GM18861 (cell line): ENCODE results near the gene PACRG.

ENCODE experiments used
- ATAC-seq: cut with Tn5 transposase; IDR thresholded peaks from one replicate; pipeline ENCODE4 v1.9.1; 2021; ENCODE audit not compliant: unreplicated experiment

PACRG gene

DNA sequence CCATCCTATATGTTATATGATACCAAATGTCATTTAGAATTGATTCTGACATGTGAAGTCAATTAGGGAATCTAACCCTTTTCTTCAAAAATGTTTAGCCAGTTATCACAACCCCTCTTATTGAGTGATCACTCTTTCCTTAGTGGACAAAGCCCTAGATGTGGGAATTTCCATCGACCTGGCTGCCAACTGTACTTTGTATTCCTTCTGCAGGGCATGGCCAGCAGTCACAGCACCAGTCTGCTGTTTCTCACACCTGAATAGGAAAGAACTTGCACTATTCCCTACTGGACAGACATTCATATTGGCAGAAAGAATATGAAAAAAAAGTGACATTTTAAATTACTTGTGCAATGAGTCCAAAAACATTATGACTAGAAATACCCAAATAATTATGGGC lies 271.0 kb downstream of the PACRG start:
- ATAC-seq: no peak

- no peak for ATAC-seq
Observed at GRCh38 chr6:162999575-163000285, 272.0 kb downstream of the PACRG start.

DNA sequence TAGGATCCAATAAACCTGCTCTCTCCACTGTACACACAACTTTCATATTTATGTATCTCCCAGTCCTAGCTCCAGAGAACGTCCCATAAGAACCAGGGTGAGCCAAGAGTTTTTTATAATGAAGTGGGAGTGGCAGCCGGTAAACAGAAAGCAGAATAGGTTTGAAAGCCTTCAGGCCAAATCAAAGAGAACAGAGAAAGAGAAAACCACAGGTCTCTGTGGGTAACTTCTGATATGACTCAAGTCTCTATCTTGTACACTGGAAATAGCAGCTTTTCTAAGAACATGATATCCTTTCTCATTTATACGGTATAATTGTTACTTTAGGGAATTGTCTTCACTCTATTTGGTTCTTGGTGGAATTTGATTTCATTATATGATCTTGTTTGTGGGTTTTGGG lies 273.6 kb downstream of the PACRG start:
- peak; percentile 99 for ATAC-seq

DNA sequence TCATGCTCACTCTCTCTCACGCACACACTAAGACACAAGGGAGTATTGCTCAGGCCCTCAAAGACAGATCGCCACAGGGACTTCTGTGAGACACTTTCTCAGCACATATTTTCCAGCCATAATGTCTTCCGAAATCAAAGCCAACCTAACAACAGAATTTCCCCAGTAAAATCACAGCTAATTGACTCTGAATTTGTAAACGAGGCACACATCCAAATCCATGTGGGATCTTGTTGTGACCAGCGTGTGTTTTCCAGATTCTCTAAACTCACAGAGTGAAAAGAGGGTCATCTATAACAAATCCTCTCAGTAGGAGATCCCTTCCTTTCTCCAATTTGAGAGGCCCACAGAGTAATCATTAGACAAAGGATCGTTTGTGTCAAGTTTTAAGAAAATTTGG lies 280.4 kb downstream of the PACRG start:
- ATAC-seq: no peak

- no peak for ATAC-seq
Observed at GRCh38 chr6:163008626-163009025, 280.9 kb downstream of the PACRG start.

- no peak for ATAC-seq
Observed at GRCh38 chr6:163010145-163010544, 282.4 kb downstream of the PACRG start.

- no peak for ATAC-seq
Observed at GRCh38 chr6:163014736-163015135, 287.0 kb downstream of the PACRG start.

DNA sequence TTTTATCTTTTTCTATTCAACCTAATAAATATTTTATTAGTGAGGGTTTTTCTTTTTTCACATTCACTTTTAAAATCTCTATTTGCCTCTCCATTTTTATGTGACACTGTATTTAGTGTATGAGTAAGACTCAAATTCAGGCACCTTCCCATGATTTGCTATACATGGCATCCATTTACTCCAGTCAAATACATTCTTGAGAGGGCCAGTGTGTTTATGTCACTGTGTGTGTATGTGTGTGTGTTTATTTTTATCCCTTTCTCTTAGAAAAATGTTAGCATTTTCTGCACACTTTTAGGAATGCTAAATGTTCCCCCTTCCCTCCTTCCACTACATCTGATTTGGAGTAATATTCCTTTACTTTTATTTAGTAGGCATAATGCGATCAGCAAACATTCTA lies 290.0 kb downstream of the PACRG start:
- ATAC-seq: no peak

DNA sequence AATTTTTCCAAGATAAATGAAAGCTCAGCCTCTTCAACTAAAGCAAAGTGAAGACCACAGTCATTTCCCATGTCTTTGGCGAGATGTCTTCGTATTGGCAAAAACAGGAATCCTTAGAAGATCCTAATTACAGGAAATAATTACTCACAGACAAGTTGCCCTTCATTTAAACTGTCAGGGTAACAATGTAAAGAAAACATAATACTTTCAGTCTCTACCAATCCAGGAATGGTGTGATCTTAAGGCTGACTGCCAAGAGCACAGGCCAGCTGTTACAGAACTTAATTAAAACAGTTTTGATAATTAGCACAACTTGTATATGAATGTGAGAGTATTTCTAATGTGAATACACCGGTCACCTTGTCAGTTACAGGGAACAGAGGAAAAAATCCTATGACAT lies 292.2 kb downstream of the PACRG start:
- ATAC-seq: no peak

DNA sequence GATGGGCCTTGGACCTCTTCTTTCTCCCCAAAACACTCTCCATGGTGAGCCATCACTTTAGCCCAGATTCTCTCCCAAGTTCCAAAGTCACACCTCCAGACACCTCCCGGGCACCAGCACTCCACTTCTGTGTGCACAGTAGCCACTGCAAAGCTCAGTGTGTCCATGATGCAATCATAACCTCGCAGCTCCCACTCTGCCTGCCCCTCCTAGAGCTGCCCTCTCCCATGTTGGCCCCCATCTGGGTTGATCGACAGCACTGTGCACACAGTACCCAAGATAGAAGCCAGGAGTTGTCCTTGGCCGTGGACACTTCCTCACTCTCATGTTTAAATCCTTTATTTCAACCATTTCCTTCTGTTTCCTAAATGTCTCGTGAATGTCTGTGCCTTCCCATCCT lies 293.3 kb downstream of the PACRG start:
- ATAC-seq: no peak

DNA sequence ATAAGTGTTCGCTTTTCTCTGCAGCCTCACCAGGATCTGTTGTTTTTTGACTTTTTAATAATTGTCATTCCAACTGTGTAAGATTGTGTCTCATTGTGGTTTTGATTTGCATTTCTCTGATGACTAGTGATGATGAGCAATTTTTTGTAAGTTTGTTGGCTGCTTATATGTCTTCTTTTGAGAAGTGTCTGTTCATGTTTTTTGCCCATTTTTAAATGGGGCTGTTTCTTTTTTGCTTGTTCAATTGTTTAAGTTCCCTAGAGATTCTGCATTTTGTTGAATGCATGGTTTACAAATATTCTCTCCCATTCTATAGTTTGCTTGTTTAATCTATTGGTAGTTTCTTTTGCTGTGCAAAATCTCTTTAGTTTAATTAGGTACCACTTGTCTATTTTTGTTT lies 295.9 kb downstream of the PACRG start:
- no peak for ATAC-seq

GRCh38 chr6:163026893-163027292 lies 299.1 kb downstream of the PACRG start:
- ATAC-seq: no peak

DNA sequence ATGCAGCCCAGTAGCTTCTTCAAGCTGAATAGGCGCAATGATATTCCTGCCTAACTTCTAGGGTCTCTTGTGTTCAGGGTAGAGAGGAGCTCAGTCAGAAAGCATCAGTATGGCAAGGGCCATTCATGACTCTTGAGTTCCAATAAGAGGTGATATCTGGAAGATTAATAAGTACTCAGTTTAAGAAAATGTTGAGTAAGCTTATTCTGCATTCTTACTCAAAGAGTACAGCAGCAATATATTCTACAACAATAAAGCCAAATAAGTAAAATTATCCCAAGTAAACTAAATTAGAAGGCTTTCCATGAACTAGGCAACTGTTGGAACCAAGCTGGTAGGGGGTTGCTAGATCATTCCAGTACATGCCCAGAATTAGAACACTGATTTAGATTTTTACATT lies 303.2 kb downstream of the PACRG start:
- ATAC-seq: no peak

DNA sequence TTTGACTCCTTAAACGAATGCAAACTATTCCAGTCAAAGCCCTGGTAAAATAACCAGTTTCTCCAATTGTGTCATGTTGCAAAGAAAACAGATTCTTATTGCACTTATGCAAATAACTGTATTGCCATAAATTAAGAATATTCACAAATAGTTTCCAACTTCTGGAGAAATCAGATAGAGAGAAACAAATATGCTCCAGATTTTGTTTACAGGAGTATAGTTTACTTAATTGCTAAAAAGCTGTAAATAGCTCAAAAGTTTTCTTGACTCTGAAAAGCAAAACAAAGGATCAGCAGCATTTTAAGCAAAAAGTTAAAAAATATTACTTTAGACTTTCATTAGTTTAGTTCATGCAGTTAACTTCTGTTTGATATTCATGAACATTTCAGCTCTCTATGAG lies 304.2 kb downstream of the PACRG start:
- ATAC-seq: no peak

GRCh38 chr6:163036160-163036645 lies 308.4 kb downstream of the PACRG start:
- no peak for ATAC-seq

- ATAC-seq: no peak
Observed at GRCh38 chr6:163038317-163038716, 310.5 kb downstream of the PACRG start.

GRCh38 chr6:163048345-163048744 lies 320.6 kb downstream of the PACRG start:
- ATAC-seq: no peak

GRCh38 chr6:163053667-163054344 lies 326.0 kb downstream of the PACRG start:
- ATAC-seq: no peak

- ATAC-seq: no peak
Observed at GRCh38 chr6:163054641-163055040, 326.9 kb downstream of the PACRG start.

GRCh38 chr6:163057260-163057659 lies 329.5 kb downstream of the PACRG start:
- no peak for ATAC-seq

GRCh38 chr6:163062790-163063189 lies 335.0 kb downstream of the PACRG start:
- no peak for ATAC-seq

GRCh38 chr6:163063561-163063960 lies 335.8 kb downstream of the PACRG start:
- ATAC-seq: no peak

- no peak for ATAC-seq
Observed at GRCh38 chr6:163064397-163064796, 336.6 kb downstream of the PACRG start.
